GM23338 (cell line): ENCODE data around the gene UPF2. TPM values are rescaled to one million over a fixed set of nuclear protein-coding genes. Genes with fewer than 3 reads are reported as not detected.

ENCODE experiments used
- ATAC-seq: fragments of 200-7000 bp; cut with Tn5 transposase; 3 replicates; pipeline ENCODE4 v1.9.1; 2020
- DNase-seq: peaks from one replicate; pipeline ENCODE4 v3.0.0-alpha.2; 2015; ENCODE audit warnings: low spot score
- H2AFZ ChIP-seq: fragments of 200-600 bp; sonication (generic); 2 replicates; pipeline ENCODE4 v1.8.0; 2016; ENCODE audit warnings: antibody characterized with exemption, mild to moderate bottlenecking, moderate library complexity
- H3F3A ChIP-seq: fragments of 200-600 bp; sonication (generic); replicated peaks from 2 replicates; pipeline ENCODE4 v1.8.0; 2017; ENCODE audit warnings: antibody characterized with exemption, mixed run types, low read depth
- H3K27ac ChIP-seq: fragments of 200-600 bp; sonication (generic); 2 replicates; pipeline ENCODE4 v1.6.1; 2016; ENCODE audit warnings: low read depth
- H3K27me3 ChIP-seq: fragments of 200-600 bp; sonication (generic); 2 replicates; pipeline ENCODE4 v1.8.0; 2016; ENCODE audit warnings: mild to moderate bottlenecking, mixed run types, moderate library complexity; ENCODE audit not compliant: insufficient read depth
- H3K36me3 ChIP-seq: fragments of 200-600 bp; sonication (generic); 2 replicates; pipeline ENCODE4 v1.8.0; 2016; ENCODE audit warnings: mild to moderate bottlenecking; ENCODE audit not compliant: insufficient read depth
- H3K4me1 ChIP-seq: fragments of 200-600 bp; sonication (generic); 2 replicates; pipeline ENCODE4 v1.8.0; 2016; ENCODE audit warnings: mild to moderate bottlenecking, moderate library complexity; ENCODE audit not compliant: insufficient read depth
- H3K4me2 ChIP-seq: fragments of 200-600 bp; sonication (generic); 2 replicates; pipeline ENCODE4 v1.7.1; 2017; ENCODE audit warnings: mixed run types
- H3K4me3 ChIP-seq: fragments of 200-600 bp; sonication (generic); 2 replicates; pipeline ENCODE4 v1.6.1; 2016; ENCODE audit warnings: mixed run types
- H3K79me2 ChIP-seq: fragments of 200-600 bp; sonication (generic); replicated peaks from 2 replicates; pipeline ENCODE4 v1.8.0; 2017; ENCODE audit warnings: mild to moderate bottlenecking; ENCODE audit not compliant: insufficient read depth
- H3K9me2 ChIP-seq: fragments of 200-600 bp; sonication (generic); 2 replicates; pipeline ENCODE4 v1.8.0; 2017; ENCODE audit not compliant: insufficient read depth
- H4K20me1 ChIP-seq: fragments of 200-600 bp; sonication (generic); replicated peaks from 2 replicates; pipeline ENCODE4 v1.8.0; 2017; ENCODE audit warnings: mild to moderate bottlenecking; ENCODE audit not compliant: insufficient read depth
- H3K27ac Mint-ChIP-seq: 2 replicates; pipeline ENCODE4 v1.8.0; 2020; ENCODE audit warnings: inconsistent platforms, mild to moderate bottlenecking, moderate library complexity, mixed read lengths
- H3K27me3 Mint-ChIP-seq: 3 replicates; pipeline ENCODE4 v1.8.0; 2022; ENCODE audit warnings: low read depth, mild to moderate bottlenecking, moderate library complexity, mixed read lengths, inconsistent platforms; ENCODE audit not compliant: insufficient read depth, poor library complexity
- H3K36me3 Mint-ChIP-seq: 3 replicates; pipeline ENCODE4 v1.8.0; 2021; ENCODE audit warnings: low read depth, mild to moderate bottlenecking, inconsistent platforms, moderate library complexity, mixed read lengths
- H3K4me1 Mint-ChIP-seq: 3 replicates; pipeline ENCODE4 v1.8.0; 2020; ENCODE audit warnings: mild to moderate bottlenecking, inconsistent platforms, mixed read lengths
- H3K4me3 Mint-ChIP-seq: 3 replicates; pipeline ENCODE4 v1.8.0; 2021; ENCODE audit warnings: moderate library complexity, mild to moderate bottlenecking, inconsistent platforms, mixed read lengths
- H3K9me3 Mint-ChIP-seq: 3 replicates; pipeline ENCODE4 v1.8.0; 2020; ENCODE audit warnings: moderate library complexity, mild to moderate bottlenecking, inconsistent platforms, mixed read lengths
- CREB1 ChIP-seq: fragments of 250-450 bp; sonication (Bioruptor Pico); IDR thresholded peaks from 2 replicates; pipeline ENCODE4 v1.5.0; 2020; ENCODE audit warnings: low read depth, mild to moderate bottlenecking, moderate library complexity
- CTCF ChIP-seq, 2 experiments: fragments of 200-600 bp in 1 of 2; sonication (generic) in 1 of 2; conservative IDR thresholded peaks; 2 replicates each; pipeline versions ENCODE4 v1.5.1 to v1.6.1; 2016 to 2017; ENCODE audit warnings: antibody characterized with exemption in 2 of 2, low read depth in 2 of 2, mild to moderate bottlenecking in 2 of 2, moderate library complexity in 1 of 2
- EZH2 ChIP-seq: fragments of 200-600 bp; sonication (generic); IDR thresholded peaks from one replicate; pipeline ENCODE4 v1.8.0; 2017; ENCODE audit warnings: antibody characterized with exemption, mild to moderate bottlenecking, low read depth; ENCODE audit not compliant: unreplicated experiment
- EZH2phosphoT487 ChIP-seq: fragments of 200-600 bp; sonication (generic); IDR thresholded peaks from one replicate; pipeline ENCODE4 v1.8.1; 2018; ENCODE audit warnings: antibody characterized with exemption; ENCODE audit not compliant: unreplicated experiment
- JUNB ChIP-seq: IDR thresholded peaks from one replicate; pipeline ENCODE4 v1.6.1; 2016; ENCODE audit warnings: antibody characterized with exemption; ENCODE audit not compliant: unreplicated experiment
- NANOG ChIP-seq: IDR thresholded peaks from 2 replicates; pipeline ENCODE4 v1.6.1; 2016; ENCODE audit warnings: antibody characterized with exemption, borderline replicate concordance
- POLR2AphosphoS5 ChIP-seq: IDR thresholded peaks from 2 replicates; pipeline ENCODE4 v1.6.1; 2016; ENCODE audit warnings: antibody characterized with exemption, low read depth
- REST ChIP-seq: IDR thresholded peaks from one replicate; pipeline ENCODE4 v1.6.1; 2018; ENCODE audit warnings: antibody characterized with exemption; ENCODE audit not compliant: unreplicated experiment
- STAT1 ChIP-seq: IDR thresholded peaks from one replicate; pipeline ENCODE4 v1.6.1; 2016; ENCODE audit warnings: antibody characterized with exemption; ENCODE audit not compliant: unreplicated experiment
- ZNF114 ChIP-seq: fragments of 250-450 bp; sonication (Bioruptor Pico); IDR thresholded peaks from 2 replicates; pipeline ENCODE4 v1.5.0; 2020; ENCODE audit warnings: mild to moderate bottlenecking, moderate library complexity
- ZNF331 ChIP-seq: fragments of 250-450 bp; sonication (Bioruptor Pico); IDR thresholded peaks from 2 replicates; pipeline ENCODE4 v1.5.0; 2020; ENCODE audit warnings: low read depth, mild to moderate bottlenecking, moderate library complexity
- ZNF462 ChIP-seq: fragments of 250-450 bp; sonication (Bioruptor Pico); IDR thresholded peaks from 2 replicates; pipeline ENCODE4 v1.5.0; 2020; ENCODE audit warnings: mild to moderate bottlenecking, moderate library complexity
- polyA plus RNA-seq: library from polyadenylated mRNA; unstranded; fragments of >200 nt; fragmentation: Nextera tagmentation; extraction: Ambion mirVana; gene quantifications from 2 replicates; pipeline ENCODE4 v1.2.1, GENCODE V29; 2016
- total RNA-seq: library from RNA; depleted of rRNA; stranded (reverse); fragments of >200 nt; shearing (Covaris generic); gene quantifications from 2 replicates; pipeline ENCODE4 v1.2.3, GENCODE V29; 2014

The UPF2 gene
- total and polyA plus RNA-seq, 2 experiments from 2014 or later, result 29.0 to 78.5 TPM

- H2AFZ ChIP-seq, result no peak overlapping the region
- TF ChIP-seq NANOG (no peak), EZH2phosphoT487 (no peak), STAT1 (no peak), JUNB (no peak), CREB1 (no peak), EZH2 (no peak), POLR2AphosphoS5 (no peak), ZNF114 (CRISPR knock-in tag) (no peak), ZNF462 (no peak), ZNF331 (no peak), CTCF (conservative IDR thresholded peaks at IDR 0.05; ENCODE audit: low read depth in 2 of 2) (no peak), REST (no peak)
- no peak overlapping the region for H3K27ac Mint-ChIP-seq
Observed at GRCh38 chr10:11906714-11907113, 135.9 kb downstream of the UPF2 start.

More at GRCh38 chr10:11906714-11907113, 135.9 kb downstream of the UPF2 start:
- no peak overlapping the region for H3K27ac ChIP-seq
- no peak overlapping the region for H3K4me3 ChIP-seq
- no peaks in the 10 kb centered on the region for H3K79me2 ChIP-seq
- H3K36me3 ChIP-seq, result no peaks in the 10 kb centered on the region
- Mint-ChIP-seq H3K9me3 (no peaks in the 10 kb centered on the region), H3K27me3 (peaks cover 4% of the 10 kb centered on the region), H3K4me1 (peaks cover 6% of the 10 kb centered on the region), H3K4me3 (no peak overlapping the region), H3K36me3 (no peaks in the 10 kb centered on the region)
- no peak overlapping the region for H3K4me2 ChIP-seq
- H4K20me1 ChIP-seq, result no peaks in the 10 kb centered on the region
- ATAC-seq (no peak), DNase-seq (no peak)
- H3K9me2 ChIP-seq, result no peaks in the 10 kb centered on the region
- 0 out of 2 replicates have a peak, but pooled peaks cover 1% of the 10 kb centered on the region for H3K4me1 ChIP-seq
- H3K27me3 ChIP-seq, result no peaks in the 10 kb centered on the region
- H3F3A ChIP-seq, result no peaks in the 10 kb centered on the region
